MM.1S (cell line): Measurements from ENCODE around the gene SNRNP27.
A peak's percentile ranks its signal among the peaks of the same experiment; 100 is the strongest.
"Not testable (repeated sequence)": the region's sequence is repeated elsewhere in the genome, so short reads cannot be mapped to it uniquely, and the experiment has no call there.

ENCODE experiments used
- DNase-seq: peaks from one replicate; pipeline ENCODE4 v3.0.0-alpha.2; 2015
- H2AFZ ChIP-seq: fragments of 300-600 bp; sonication (generic); 2 replicates; pipeline ENCODE4 v1.6.0; 2016; ENCODE audit warnings: antibody characterized with exemption, low read length
- H3F3A ChIP-seq: fragments of 300-600 bp; sonication (generic); 2 replicates; pipeline ENCODE4 v1.6.1; 2016; ENCODE audit warnings: mild to moderate bottlenecking, antibody characterized with exemption, low read length, moderate library complexity, mixed read lengths; ENCODE audit not compliant: insufficient read depth
- H3K27ac ChIP-seq: fragments of 300-600 bp; sonication (generic); 2 replicates; pipeline ENCODE4 v1.5.1; 2016; ENCODE audit warnings: mild to moderate bottlenecking, low read length
- H3K27me3 ChIP-seq: fragments of 300-600 bp; sonication (generic); replicated peaks from 2 replicates; pipeline ENCODE4 v1.6.0; 2016; ENCODE audit warnings: low read length; ENCODE audit not compliant: insufficient read depth
- H3K36me3 ChIP-seq: fragments of 300-600 bp; sonication (generic); replicated peaks from 2 replicates; pipeline ENCODE4 v1.6.1; 2016; ENCODE audit warnings: mild to moderate bottlenecking, low read length, mixed read lengths; ENCODE audit not compliant: insufficient read depth
- H3K4me1 ChIP-seq: fragments of 300-600 bp; sonication (generic); 2 replicates; pipeline ENCODE4 v1.6.1; 2016; ENCODE audit warnings: low read length, mixed read lengths
- H3K4me2 ChIP-seq: fragments of 300-600 bp; sonication (generic); 2 replicates; pipeline ENCODE4 v1.6.0; 2016; ENCODE audit warnings: low read depth, low read length
- H3K4me3 ChIP-seq: fragments of 300-600 bp; sonication (generic); 2 replicates; pipeline ENCODE4 v1.5.1; 2016; ENCODE audit warnings: low read length, mixed read lengths
- H3K79me2 ChIP-seq: fragments of 300-600 bp; sonication (generic); 2 replicates; pipeline ENCODE4 v1.6.1; 2016; ENCODE audit warnings: mixed run types, low read length, mixed read lengths
- H3K9ac ChIP-seq: fragments of 300-600 bp; sonication (generic); 2 replicates; pipeline ENCODE4 v1.6.1; 2016; ENCODE audit warnings: low read length, mixed read lengths
- H3K9me2 ChIP-seq: fragments of 300-600 bp; sonication (generic); replicated peaks from 2 replicates; pipeline ENCODE4 v1.6.1; 2016; ENCODE audit warnings: mild to moderate bottlenecking, low read length, mixed read lengths; ENCODE audit not compliant: insufficient read depth
- H3K9me3 ChIP-seq: fragments of 300-600 bp; sonication (generic); replicated peaks from 2 replicates; pipeline ENCODE4 v1.6.1; 2016; ENCODE audit warnings: mild to moderate bottlenecking, low read length, mixed read lengths; ENCODE audit not compliant: insufficient read depth
- H4K20me1 ChIP-seq: fragments of 300-600 bp; sonication (generic); 2 replicates; pipeline ENCODE4 v1.6.1; 2016; ENCODE audit warnings: mild to moderate bottlenecking, low read length, moderate library complexity, mixed read lengths; ENCODE audit not compliant: insufficient read depth
- EZH2 ChIP-seq: fragments of 300-600 bp; sonication (generic); optimal IDR thresholded peaks from 2 replicates; pipeline ENCODE3; 2017; ENCODE audit warnings: low read depth, mild to moderate bottlenecking, antibody characterized with exemption, low read length, mixed read lengths
- EZH2phosphoT487 ChIP-seq: fragments of 300-600 bp; sonication (generic); IDR thresholded peaks from 2 replicates; pipeline ENCODE4 v1.6.1; 2018; ENCODE audit warnings: antibody characterized with exemption, low read length
- TF ChIP-seq, protein P1 (sequence below): fragments of 300-600 bp; sonication (generic); IDR thresholded peaks from 2 replicates; pipeline ENCODE4 v1.5.1; 2016; ENCODE audit warnings: antibody characterized with exemption, low read length, mixed read lengths

The SNRNP27 gene

GRCh38 chr2:69889302-69889701 is 4.5 kb upstream of the SNRNP27 start:
- no peak overlapping the region for H3K4me2 ChIP-seq
- H3K9me3 ChIP-seq: no peaks in the 10 kb centered on the region
- no peak for TF ChIP-seq EZH2phosphoT487
- TF ChIP-seq, protein P1, sequence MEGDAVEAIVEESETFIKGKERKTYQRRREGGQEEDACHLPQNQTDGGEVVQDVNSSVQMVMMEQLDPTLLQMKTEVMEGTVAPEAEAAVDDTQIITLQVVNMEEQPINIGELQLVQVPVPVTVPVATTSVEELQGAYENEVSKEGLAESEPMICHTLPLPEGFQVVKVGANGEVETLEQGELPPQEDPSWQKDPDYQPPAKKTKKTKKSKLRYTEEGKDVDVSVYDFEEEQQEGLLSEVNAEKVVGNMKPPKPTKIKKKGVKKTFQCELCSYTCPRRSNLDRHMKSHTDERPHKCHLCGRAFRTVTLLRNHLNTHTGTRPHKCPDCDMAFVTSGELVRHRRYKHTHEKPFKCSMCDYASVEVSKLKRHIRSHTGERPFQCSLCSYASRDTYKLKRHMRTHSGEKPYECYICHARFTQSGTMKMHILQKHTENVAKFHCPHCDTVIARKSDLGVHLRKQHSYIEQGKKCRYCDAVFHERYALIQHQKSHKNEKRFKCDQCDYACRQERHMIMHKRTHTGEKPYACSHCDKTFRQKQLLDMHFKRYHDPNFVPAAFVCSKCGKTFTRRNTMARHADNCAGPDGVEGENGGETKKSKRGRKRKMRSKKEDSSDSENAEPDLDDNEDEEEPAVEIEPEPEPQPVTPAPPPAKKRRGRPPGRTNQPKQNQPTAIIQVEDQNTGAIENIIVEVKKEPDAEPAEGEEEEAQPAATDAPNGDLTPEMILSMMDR: no peak
- TF ChIP-seq EZH2: no peak
- H3K4me1 ChIP-seq: no peaks in the 10 kb centered on the region
- peaks cover 5% of the 10 kb centered on the region for H3K79me2 ChIP-seq
- no peaks in the 10 kb centered on the region for H4K20me1 ChIP-seq
- H3K27ac ChIP-seq: no peak overlapping the region
- no peak overlapping the region for H3K4me3 ChIP-seq
- H2AFZ ChIP-seq: no peak overlapping the region
- H3K27me3 ChIP-seq: no peaks in the 10 kb centered on the region
- no peaks in the 10 kb centered on the region for H3F3A ChIP-seq
- no peaks in the 10 kb centered on the region for H3K9me2 ChIP-seq
- DNase-seq: no peak
- H3K9ac ChIP-seq: no peak overlapping the region
- no peaks in the 10 kb centered on the region for H3K36me3 ChIP-seq

DNA sequence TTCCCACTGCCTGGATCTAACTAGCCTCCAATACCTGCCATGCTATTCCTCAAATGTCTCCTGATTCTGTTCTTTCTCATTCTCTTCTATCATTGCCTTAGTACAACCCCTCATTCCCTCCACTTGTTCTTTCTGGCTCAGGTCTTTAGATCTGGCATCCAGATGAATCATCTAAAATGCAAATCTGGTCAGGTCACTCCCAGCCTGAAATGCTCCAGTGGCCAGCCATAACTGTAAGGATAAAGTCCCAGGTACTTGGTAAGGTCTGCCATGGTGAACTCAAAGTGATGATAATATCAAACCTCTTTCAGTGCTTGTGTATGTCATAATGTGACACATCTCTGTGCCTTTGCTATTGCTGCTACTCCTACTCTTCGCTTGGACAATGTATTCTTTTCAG is 2.9 kb upstream of the SNRNP27 start:
- Histone ChIP-seq H3K4me3 (no peak overlapping the region), H3K4me1 (peaks cover 5% of the 10 kb centered on the region; the same call in 1 of the 2 replicates), H3K79me2 (peaks cover 17% of the 10 kb centered on the region), H3K36me3 (no peaks in the 10 kb centered on the region), H3K27me3 (no peaks in the 10 kb centered on the region), H3K9ac (no peak overlapping the region), H4K20me1 (no peaks in the 10 kb centered on the region), H3K9me3 (no peaks in the 10 kb centered on the region), H3K4me2 (no peak overlapping the region), H3K9me2 (no peaks in the 10 kb centered on the region), H3F3A (no peaks in the 10 kb centered on the region), H2AFZ (no peak overlapping the region), H3K27ac (no peak overlapping the region)
- TF ChIP-seq, protein P1: no peak
- no peak for TF ChIP-seq EZH2phosphoT487
- no peak for TF ChIP-seq EZH2
- no peak for DNase-seq

DNA sequence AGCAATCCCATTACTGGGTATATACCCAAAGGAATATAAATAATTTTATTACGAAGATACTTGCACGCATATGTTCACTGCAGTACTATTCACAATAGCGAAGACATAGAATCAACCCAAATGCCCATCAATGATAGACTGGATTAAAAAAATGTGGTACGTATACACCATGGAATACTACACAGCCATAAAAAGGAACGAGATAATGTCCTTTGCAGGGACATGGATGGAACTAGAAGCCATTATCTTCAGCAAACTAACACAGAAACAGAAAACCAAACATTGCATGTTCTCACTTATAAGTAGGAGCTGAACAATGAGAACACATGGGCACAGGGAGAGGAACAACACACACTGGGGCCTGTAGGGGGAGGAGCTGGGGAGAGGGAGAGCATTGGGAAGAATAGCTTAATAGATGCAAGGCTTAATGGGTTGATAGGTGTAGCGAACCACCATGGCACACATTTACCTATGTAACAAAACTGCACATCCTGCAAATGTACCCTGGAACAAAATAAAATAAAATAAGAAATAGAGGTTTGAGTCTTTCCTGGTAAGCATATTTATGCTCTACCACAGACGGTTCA is 825 bp upstream of the SNRNP27 start:
- H3K4me3 ChIP-seq, DNase-seq, H3K9me2 ChIP-seq, H3K9ac ChIP-seq, H3K27ac ChIP-seq, H3K9me3 ChIP-seq, H3K4me1 ChIP-seq, H3K36me3 ChIP-seq, H4K20me1 ChIP-seq, H3K27me3 ChIP-seq, H3F3A ChIP-seq: not testable (repeated sequence)
- H3K79me2 ChIP-seq: peaks cover 21% of the 10 kb centered on the region
- H3K4me2 ChIP-seq: peak overlapping the region; percentile 75; the same call in 1 of the 2 replicates
- H2AFZ ChIP-seq: peak overlapping the region; percentile 99

DNA sequence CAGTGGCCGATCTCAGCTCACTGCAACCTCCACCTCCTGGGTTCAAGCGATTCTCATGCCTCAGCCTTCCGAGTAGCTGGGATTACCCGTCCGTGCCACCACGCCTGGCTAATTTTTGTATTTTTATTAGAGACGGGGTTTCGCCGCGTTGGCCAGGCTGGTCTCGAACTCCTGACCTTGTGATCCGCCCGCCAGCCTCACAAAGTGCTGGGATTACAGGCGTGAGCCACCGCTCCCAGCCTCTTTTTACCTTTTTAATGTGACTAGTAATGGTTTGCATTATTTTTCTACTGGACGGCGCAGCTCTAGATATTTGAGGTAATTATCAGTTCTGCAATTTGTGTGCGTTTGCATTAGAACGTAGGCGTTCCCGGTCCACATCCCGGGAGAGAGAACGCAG is 981 bp downstream of the SNRNP27 start:
- H3K4me3 ChIP-seq: peak overlapping the region; percentile 78
- H4K20me1 ChIP-seq, H2AFZ ChIP-seq, H3K36me3 ChIP-seq, H3K9me3 ChIP-seq, H3K9me2 ChIP-seq, H3K4me1 ChIP-seq, H3F3A ChIP-seq, H3K27me3 ChIP-seq, DNase-seq, H3K27ac ChIP-seq: not testable (repeated sequence)
- peak overlapping the region; percentile 65; the same call in 1 of the 2 replicates for H3K4me2 ChIP-seq
- H3K9ac ChIP-seq: peak overlapping the region; percentile 73; the same call in 1 of the 2 replicates
- H3K79me2 ChIP-seq: peaks cover 25% of the 10 kb centered on the region
